Measurements from ENCODE around the gene VN1R5. TPM values are rescaled to one million over a fixed set of nuclear protein-coding genes. Genes with fewer than 3 reads are reported as not detected.

The VN1R5 gene
- total and polyA plus RNA-seq, 2 of the 13 experiments (the other 11 are each of a cell fraction or from before 2014, with no cell fraction given) = not detected

DNA sequence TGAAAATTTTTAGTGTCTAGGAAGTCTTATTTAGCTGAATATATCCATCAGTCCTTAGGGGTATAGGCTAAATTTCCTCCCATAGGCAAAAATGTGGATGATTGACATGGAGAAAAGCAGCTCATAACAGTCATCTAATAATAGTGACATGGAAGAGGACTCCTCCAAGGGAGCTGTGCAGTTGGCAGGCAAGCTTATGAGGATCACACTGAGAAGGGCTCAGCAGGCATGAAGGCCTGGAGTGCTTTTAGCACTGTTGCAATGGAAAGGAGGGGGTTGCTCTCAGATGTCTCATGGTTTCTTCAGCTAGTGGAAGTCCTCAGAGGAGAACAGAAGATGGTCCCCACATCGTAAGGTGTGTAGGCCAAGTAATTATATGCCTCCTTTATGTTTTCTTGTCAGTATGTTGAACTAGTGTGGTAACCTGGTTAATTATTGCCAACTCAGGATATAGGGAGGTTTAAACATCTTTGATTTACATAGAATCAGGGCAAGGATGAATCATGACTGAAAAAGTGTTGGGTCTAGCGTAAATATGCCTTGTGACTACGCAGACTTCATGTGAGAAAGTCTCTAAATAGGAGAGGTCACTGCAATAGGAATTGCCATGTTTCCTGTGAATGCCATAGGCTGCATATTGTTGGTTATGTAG lies 18.9 kb downstream of the VN1R5 start (continued):
- TF ChIP-seq, protein P1, sequence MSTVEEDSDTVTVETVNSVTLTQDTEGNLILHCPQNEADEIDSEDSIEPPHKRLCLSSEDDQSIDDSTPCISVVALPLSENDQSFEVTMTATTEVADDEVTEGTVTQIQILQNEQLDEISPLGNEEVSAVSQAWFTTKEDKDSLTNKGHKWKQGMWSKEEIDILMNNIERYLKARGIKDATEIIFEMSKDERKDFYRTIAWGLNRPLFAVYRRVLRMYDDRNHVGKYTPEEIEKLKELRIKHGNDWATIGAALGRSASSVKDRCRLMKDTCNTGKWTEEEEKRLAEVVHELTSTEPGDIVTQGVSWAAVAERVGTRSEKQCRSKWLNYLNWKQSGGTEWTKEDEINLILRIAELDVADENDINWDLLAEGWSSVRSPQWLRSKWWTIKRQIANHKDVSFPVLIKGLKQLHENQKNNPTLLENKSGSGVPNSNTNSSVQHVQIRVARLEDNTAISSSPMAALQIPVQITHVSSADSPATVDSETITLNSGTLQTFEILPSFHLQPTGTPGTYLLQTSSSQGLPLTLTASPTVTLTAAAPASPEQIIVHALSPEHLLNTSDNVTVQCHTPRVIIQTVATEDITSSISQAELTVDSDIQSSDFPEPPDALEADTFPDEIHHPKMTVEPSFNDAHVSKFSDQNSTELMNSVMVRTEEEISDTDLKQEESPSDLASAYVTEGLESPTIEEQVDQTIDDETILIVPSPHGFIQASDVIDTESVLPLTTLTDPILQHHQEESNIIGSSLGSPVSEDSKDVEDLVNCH (CRISPR knock-in tag; IDR thresholded peaks at IDR 0.05) = no peak
- TF ChIP-seq ZNF136 (CRISPR knock-in tag; IDR thresholded peaks at IDR 0.05; ENCODE audit: low read depth) (no peak), ZNF562 (CRISPR knock-in tag; IDR thresholded peaks at IDR 0.05; ENCODE audit: borderline replicate concordance) (no peak), TOPORS (CRISPR knock-in tag; IDR thresholded peaks at IDR 0.05) (no peak), ZSCAN20 (CRISPR knock-in tag; IDR thresholded peaks at IDR 0.05; ENCODE audit: borderline replicate concordance) (no peak), MAFK (conservative IDR thresholded peaks at IDR 0.05 in 1 of 2, IDR thresholded peaks at IDR 0.05 in 1 of 2; ENCODE audit: low read length in 2 of 2) (peak; percentile 65 to 66)
- TF ChIP-seq, protein P2, sequence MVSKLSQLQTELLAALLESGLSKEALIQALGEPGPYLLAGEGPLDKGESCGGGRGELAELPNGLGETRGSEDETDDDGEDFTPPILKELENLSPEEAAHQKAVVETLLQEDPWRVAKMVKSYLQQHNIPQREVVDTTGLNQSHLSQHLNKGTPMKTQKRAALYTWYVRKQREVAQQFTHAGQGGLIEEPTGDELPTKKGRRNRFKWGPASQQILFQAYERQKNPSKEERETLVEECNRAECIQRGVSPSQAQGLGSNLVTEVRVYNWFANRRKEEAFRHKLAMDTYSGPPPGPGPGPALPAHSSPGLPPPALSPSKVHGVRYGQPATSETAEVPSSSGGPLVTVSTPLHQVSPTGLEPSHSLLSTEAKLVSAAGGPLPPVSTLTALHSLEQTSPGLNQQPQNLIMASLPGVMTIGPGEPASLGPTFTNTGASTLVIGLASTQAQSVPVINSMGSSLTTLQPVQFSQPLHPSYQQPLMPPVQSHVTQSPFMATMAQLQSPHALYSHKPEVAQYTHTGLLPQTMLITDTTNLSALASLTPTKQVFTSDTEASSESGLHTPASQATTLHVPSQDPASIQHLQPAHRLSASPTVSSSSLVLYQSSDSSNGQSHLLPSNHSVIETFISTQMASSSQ (IDR thresholded peaks at IDR 0.05; ENCODE audit: low read depth) = 0 out of 2 replicates have a peak, but pooled peaks have one; percentile 30
- TF ChIP-seq, protein P2 (CRISPR knock-in tag; IDR thresholded peaks at IDR 0.05; ENCODE audit: borderline replicate concordance) = no peak
